CD14-positive monocyte (primary cell): Measurements from ENCODE around the gene ZNF431. TPM values are rescaled to one million over a fixed set of nuclear protein-coding genes. Genes with fewer than 3 reads are reported as not detected.

Experiments used
- DNase-seq, 3 donors: peaks; one replicate each; pipeline ENCODE4 v3.0.0-alpha.2; 2011 to 2022
- H2AFZ ChIP-seq: 2 replicates; pipeline ENCODE4 v1.6.0; 2012; ENCODE audit warnings: mild to moderate bottlenecking, low read depth, low read length, inconsistent platforms; ENCODE audit not compliant: insufficient read depth, poor library complexity, severe bottlenecking
- H3K27ac ChIP-seq, 2 donors: 1 replicate in 1 of 2; 2 replicates in 1 of 2; pipeline ENCODE4 v1.5.1; 2012 to 2013; ENCODE audit warnings: low read length in 2 of 2, control low read depth in 1 of 2, inconsistent platforms in 1 of 2, low read depth in 1 of 2, mild to moderate bottlenecking in 1 of 2
- H3K27me3 ChIP-seq, 2 donors: one replicate each; pipeline versions ENCODE4 v1.6.0 to v1.6.1; 2011 to 2013; ENCODE audit warnings: low read length in 2 of 2; ENCODE audit not compliant: control insufficient read depth in 2 of 2, insufficient read depth in 2 of 2
- H3K36me3 ChIP-seq, 2 donors: replicated peaks in 1 of 2; 1 replicate in 1 of 2; 2 replicates in 1 of 2; pipeline versions ENCODE4 v1.5.1 to v1.6.1; 2012 to 2013; ENCODE audit warnings: low read length in 2 of 2, control low read depth in 1 of 2, inconsistent platforms in 1 of 2, mild to moderate bottlenecking in 1 of 2; ENCODE audit not compliant: insufficient read depth in 2 of 2, control insufficient read depth in 1 of 2
- H3K4me1 ChIP-seq, 2 donors: 1 replicate in 1 of 2; 2 replicates in 1 of 2; pipeline versions ENCODE4 v1.5.1 to v1.6.1; 2012 to 2013; ENCODE audit warnings: low read length in 2 of 2, control low read depth in 1 of 2, inconsistent platforms in 1 of 2, mild to moderate bottlenecking in 1 of 2, moderate library complexity in 1 of 2; ENCODE audit not compliant: insufficient read depth in 2 of 2, control insufficient read depth in 1 of 2
- H3K4me2 ChIP-seq: replicated peaks from 2 replicates; pipeline ENCODE3; 2012; ENCODE audit warnings: low read length, moderate library complexity, mild to moderate bottlenecking; ENCODE audit not compliant: poor library complexity, severe bottlenecking; ENCODE audit errors: extremely low read depth
- H3K4me3 ChIP-seq, 3 experiments: fragments of 200-600 bp in 1 of 3; sonication (generic) in 1 of 3; replicated peaks in 1 of 3; 1 replicate in 2 of 3; 2 replicates in 1 of 3; pipeline ENCODE4 v1.5.1; 2011 to 2013; ENCODE audit warnings: low read length in 3 of 3, mild to moderate bottlenecking in 3 of 3, control low read depth in 2 of 3, low read depth in 2 of 3, inconsistent platforms in 1 of 3, moderate library complexity in 1 of 3
- H3K79me2 ChIP-seq: 2 replicates; pipeline ENCODE4 v1.6.0; 2012; ENCODE audit warnings: mild to moderate bottlenecking, control low read depth, inconsistent platforms, low read length, moderate library complexity; ENCODE audit not compliant: insufficient read depth
- H3K9ac ChIP-seq: 2 replicates; pipeline ENCODE4 v1.6.0; 2017; ENCODE audit warnings: low read length, mild to moderate bottlenecking; ENCODE audit not compliant: insufficient read depth, poor library complexity, severe bottlenecking
- H3K9me3 ChIP-seq, 2 donors: replicated peaks in 1 of 2; 1 replicate in 1 of 2; 2 replicates in 1 of 2; pipeline versions ENCODE4 v1.5.1 to v1.6.1; 2012 to 2013; ENCODE audit warnings: low read length in 2 of 2, control low read depth in 1 of 2; ENCODE audit not compliant: control insufficient read depth in 1 of 2, insufficient read depth in 1 of 2
- H4K20me1 ChIP-seq: 2 replicates; pipeline ENCODE4 v1.6.0; 2012; ENCODE audit warnings: mild to moderate bottlenecking, low read length, control low read depth, moderate library complexity; ENCODE audit not compliant: insufficient read depth
- H3K27ac Mint-ChIP-seq, 7 donors: one replicate each; pipeline ENCODE4 v1.8.0; 2020; ENCODE audit warnings: mild to moderate bottlenecking in 7 of 7, mixed read lengths in 7 of 7, moderate library complexity in 6 of 7, inconsistent platforms in 2 of 7
- H3K27me3 Mint-ChIP-seq, 3 donors: one replicate each; pipeline ENCODE4 v1.8.0; 2021 to 2022; ENCODE audit warnings: low read depth in 3 of 3, mild to moderate bottlenecking in 3 of 3, mixed read lengths in 3 of 3, moderate library complexity in 3 of 3, inconsistent platforms in 1 of 3
- H3K36me3 Mint-ChIP-seq, 2 donors: one replicate each; pipeline ENCODE4 v1.8.0; 2020; ENCODE audit warnings: mixed read lengths in 2 of 2, inconsistent platforms in 1 of 2, mild to moderate bottlenecking in 1 of 2
- H3K4me1 Mint-ChIP-seq: one replicate; pipeline ENCODE4 v1.8.0; 2020; ENCODE audit warnings: mild to moderate bottlenecking, mixed read lengths
- H3K4me3 Mint-ChIP-seq, 2 donors: one replicate each; pipeline ENCODE4 v1.8.0; 2020; ENCODE audit warnings: mild to moderate bottlenecking in 2 of 2, mixed read lengths in 2 of 2, moderate library complexity in 1 of 2
- H3K9me3 Mint-ChIP-seq, 7 donors: one replicate each; pipeline ENCODE4 v1.8.0; 2020 to 2022; ENCODE audit warnings: mixed read lengths in 7 of 7, mild to moderate bottlenecking in 6 of 7, moderate library complexity in 6 of 7, inconsistent platforms in 2 of 7
- WGBS: methylation state at CpG from one replicate; pipeline ENCODE4 v1.1.5; 2013; ENCODE audit warnings: missing lambda C conversion rate; ENCODE audit not compliant: insufficient coverage; 5-methylcytosine and 5-hydroxymethylcytosine counted together
- intact Hi-C, 2 donors: fragments of 100-400 bp; cut with micrococcal nuclease; formaldehyde crosslinking; loops; one replicate each; pipeline versions ENCODE4 v1.15.0 to v1.15.1; 2023
- polyA plus RNA-seq, 3 donors: library from polyadenylated mRNA; depleted of rRNA in 1 of 3; unstranded in 2 of 3; stranded (reverse) in 1 of 3; fragments of 300-500 nt in 2 of 3; fragments of >200 nt in 1 of 3; fragmentation: Illumina TruSeq in 2 of 3; gene quantifications; 1 replicate in 2 of 3; 2 replicates in 1 of 3; pipeline ENCODE4 v1.2.3, GENCODE V29; 2012 to 2021
- TF ChIP-seq, protein P1 (sequence below): fragments of 200-600 bp; IDR thresholded peaks from one replicate; pipeline ENCODE4 v1.8.0; 2022; ENCODE audit warnings: antibody characterized with exemption, mild to moderate bottlenecking

The ZNF431 gene
- polyA plus RNA-seq, 3 donors: 1.8 to 9.8 (median 4.6) TPM

DNA sequence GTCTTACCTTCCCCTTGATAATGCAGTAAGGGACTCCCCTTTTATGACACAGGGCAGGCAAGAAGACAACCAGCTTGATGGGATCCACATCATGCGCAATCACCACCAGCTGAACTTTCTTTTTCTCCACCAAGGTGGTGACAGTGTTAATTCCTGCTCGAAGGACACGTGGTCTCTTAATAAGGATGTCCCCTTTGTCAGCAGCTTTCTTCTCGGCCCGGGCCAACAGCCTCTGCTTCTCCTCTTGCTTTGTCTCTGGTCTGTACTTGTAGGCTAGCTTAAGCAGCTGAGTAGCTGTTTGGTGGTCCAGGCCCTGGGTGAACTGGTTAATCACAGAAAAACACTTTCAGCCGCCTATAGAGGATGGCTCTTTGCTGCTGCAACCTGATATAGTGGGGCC lies 8.0 kb downstream of the ZNF431 start:
- peaks cover 29 to 55% of the 10 kb centered on the region in 2 donors for H3K9me3 ChIP-seq
- Mint-ChIP-seq H3K4me3 (no peak overlapping the region), H3K9me3 (peaks cover 31 to 71% (median 57%) of the 10 kb centered on the region in 7 donors), H3K36me3 (peaks cover 70 to 94% of the 10 kb centered on the region in 2 donors), H3K27me3 (no peaks in the 10 kb centered on the region), H3K27ac (peak overlapping the region in 1 of 7 donors; percentile 50), H3K4me1 (no peaks in the 10 kb centered on the region)
- no peaks in the 10 kb centered on the region for H3K27me3 ChIP-seq
- no peak overlapping the region for H2AFZ ChIP-seq
- H3K4me2 ChIP-seq: no peak overlapping the region
- H3K4me3 ChIP-seq: no peak overlapping the region
- DNase-seq: no peak
- 100% methylated on average over 6 of the region's 6 CpGs for WGBS
- H3K27ac ChIP-seq: no peak overlapping the region
- H3K9ac ChIP-seq: no peak overlapping the region
- H4K20me1 ChIP-seq: no peaks in the 10 kb centered on the region
- no peaks in the 10 kb centered on the region for H3K4me1 ChIP-seq
- peaks cover 48% of the 10 kb centered on the region for H3K79me2 ChIP-seq
- intact Hi-C loops: loop anchor here in 1 of 2 donors (10.0 kb wide), 1 partner anchor 165 kb away; no protein-coding TSS in a partner anchor
- peaks cover 49 to 90% of the 10 kb centered on the region in 2 donors for H3K36me3 ChIP-seq
- TF ChIP-seq, protein P1, sequence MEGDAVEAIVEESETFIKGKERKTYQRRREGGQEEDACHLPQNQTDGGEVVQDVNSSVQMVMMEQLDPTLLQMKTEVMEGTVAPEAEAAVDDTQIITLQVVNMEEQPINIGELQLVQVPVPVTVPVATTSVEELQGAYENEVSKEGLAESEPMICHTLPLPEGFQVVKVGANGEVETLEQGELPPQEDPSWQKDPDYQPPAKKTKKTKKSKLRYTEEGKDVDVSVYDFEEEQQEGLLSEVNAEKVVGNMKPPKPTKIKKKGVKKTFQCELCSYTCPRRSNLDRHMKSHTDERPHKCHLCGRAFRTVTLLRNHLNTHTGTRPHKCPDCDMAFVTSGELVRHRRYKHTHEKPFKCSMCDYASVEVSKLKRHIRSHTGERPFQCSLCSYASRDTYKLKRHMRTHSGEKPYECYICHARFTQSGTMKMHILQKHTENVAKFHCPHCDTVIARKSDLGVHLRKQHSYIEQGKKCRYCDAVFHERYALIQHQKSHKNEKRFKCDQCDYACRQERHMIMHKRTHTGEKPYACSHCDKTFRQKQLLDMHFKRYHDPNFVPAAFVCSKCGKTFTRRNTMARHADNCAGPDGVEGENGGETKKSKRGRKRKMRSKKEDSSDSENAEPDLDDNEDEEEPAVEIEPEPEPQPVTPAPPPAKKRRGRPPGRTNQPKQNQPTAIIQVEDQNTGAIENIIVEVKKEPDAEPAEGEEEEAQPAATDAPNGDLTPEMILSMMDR: no peak

GRCh38 chr19:21151460-21151859 lies 9.6 kb downstream of the ZNF431 start:
- intact Hi-C loops: loop anchor here in 1 of 2 donors (1.0 kb wide), 1 partner anchor 61 kb away; no protein-coding TSS in a partner anchor
- peaks cover 59% of the 10 kb centered on the region for H3K79me2 ChIP-seq
- no peaks in the 10 kb centered on the region for H4K20me1 ChIP-seq
- H2AFZ ChIP-seq: no peak overlapping the region
- Mint-ChIP-seq H3K36me3 (peaks cover 64 to 91% of the 10 kb centered on the region in 2 donors), H3K27ac (no peak overlapping the region), H3K9me3 (peaks cover 28 to 72% (median 53%) of the 10 kb centered on the region in 7 donors), H3K27me3 (no peaks in the 10 kb centered on the region), H3K4me3 (no peak overlapping the region), H3K4me1 (no peaks in the 10 kb centered on the region)
- H3K9me3 ChIP-seq: peaks cover 28 to 60% of the 10 kb centered on the region in 2 donors
- no peaks in the 10 kb centered on the region for H3K27me3 ChIP-seq
- H3K4me3 ChIP-seq: no peak overlapping the region
- H3K4me1 ChIP-seq: no peaks in the 10 kb centered on the region
- H3K27ac ChIP-seq: no peak overlapping the region
- H3K36me3 ChIP-seq: peaks cover 41 to 85% of the 10 kb centered on the region in 2 donors
- no peak for DNase-seq
- TF ChIP-seq, protein P1: no peak
- no CpG with 5 or more reads among the region's 1 CpG for WGBS
- H3K9ac ChIP-seq: no peak overlapping the region
- H3K4me2 ChIP-seq: no peak overlapping the region
